ENCODE measurements around the gene GFY. TPM values are rescaled to one million over a fixed set of nuclear protein-coding genes. Genes with fewer than 3 reads are reported as not detected.

Gene GFY
- polyA plus RNA-seq, 3 donors = not detected

GRCh38 chr19:49469828-49470614 is 44.8 kb downstream of the GFY start:
- peak; percentile 59 to 82 (median 69) for DNase-seq
- Histone ChIP-seq H3K4me3 (replicated peaks in 1 of 3; ENCODE audit: low read depth in 2 of 3, low read length in 3 of 3) (no peak overlapping the region), H3K79me2 (ENCODE audit: insufficient read depth, low read length) (no peaks in the 10 kb centered on the region), H2AFZ (ENCODE audit: insufficient read depth, low read depth, low read length, poor library complexity, severe bottlenecking) (no peak overlapping the region), H3K36me3 (replicated peaks in 1 of 2; ENCODE audit: control insufficient read depth in 1 of 2, insufficient read depth in 2 of 2, low read length in 2 of 2) (peaks cover 14 to 18% of the 10 kb centered on the region in 2 donors), H3K27ac (ENCODE audit: low read depth in 1 of 2, low read length in 2 of 2) (peak overlapping the region; percentile 41 to 54), H3K27me3 (ENCODE audit: control insufficient read depth in 2 of 2, insufficient read depth in 2 of 2, low read length in 2 of 2) (no peaks in the 10 kb centered on the region), H3K4me2 (replicated peaks; ENCODE audit: extremely low read depth, low read length, poor library complexity, severe bottlenecking) (peak overlapping the region; percentile 31), H3K9me3 (replicated peaks in 1 of 2; ENCODE audit: control insufficient read depth in 1 of 2, insufficient read depth in 1 of 2, low read length in 2 of 2) (no peaks in the 10 kb centered on the region), H3K9ac (ENCODE audit: insufficient read depth, low read length, poor library complexity, severe bottlenecking) (peak overlapping the region; percentile 24), H3K4me1 (ENCODE audit: control insufficient read depth in 1 of 2, insufficient read depth in 2 of 2, low read length in 2 of 2) (peaks cover 35 to 47% of the 10 kb centered on the region in 2 donors), H4K20me1 (ENCODE audit: insufficient read depth, low read length) (no peaks in the 10 kb centered on the region)
- H3K27ac Mint-ChIP-seq = peak overlapping the region; percentile 32 to 92 (median 79)
- H3K4me3 Mint-ChIP-seq = peak overlapping the region in 1 of 2 donors; percentile 46
- intact Hi-C loops (cut with micrococcal nuclease) = loop anchor here in 1 of 2 donors (1.0 to 5.0 kb wide), 2 partner anchors 78 to 207 kb away; partner anchors contain the start of gene PRMT1
- 15% methylated on average over 16 of the region's 25 CpGs for WGBS (ENCODE audit: insufficient coverage)
- peaks cover 38% of the 10 kb centered on the region for H3K4me1 Mint-ChIP-seq
- H3K36me3 Mint-ChIP-seq = peaks cover 12 to 36% of the 10 kb centered on the region in 2 donors
- peaks cover 0 to 2% (median 0%) of the 10 kb centered on the region in 7 donors for H3K9me3 Mint-ChIP-seq
- peaks cover 2 to 6% (median 4%) of the 10 kb centered on the region in 3 donors for H3K27me3 Mint-ChIP-seq (ENCODE audit: low read depth in 3 of 3)
- TF ChIP-seq, protein P1, sequence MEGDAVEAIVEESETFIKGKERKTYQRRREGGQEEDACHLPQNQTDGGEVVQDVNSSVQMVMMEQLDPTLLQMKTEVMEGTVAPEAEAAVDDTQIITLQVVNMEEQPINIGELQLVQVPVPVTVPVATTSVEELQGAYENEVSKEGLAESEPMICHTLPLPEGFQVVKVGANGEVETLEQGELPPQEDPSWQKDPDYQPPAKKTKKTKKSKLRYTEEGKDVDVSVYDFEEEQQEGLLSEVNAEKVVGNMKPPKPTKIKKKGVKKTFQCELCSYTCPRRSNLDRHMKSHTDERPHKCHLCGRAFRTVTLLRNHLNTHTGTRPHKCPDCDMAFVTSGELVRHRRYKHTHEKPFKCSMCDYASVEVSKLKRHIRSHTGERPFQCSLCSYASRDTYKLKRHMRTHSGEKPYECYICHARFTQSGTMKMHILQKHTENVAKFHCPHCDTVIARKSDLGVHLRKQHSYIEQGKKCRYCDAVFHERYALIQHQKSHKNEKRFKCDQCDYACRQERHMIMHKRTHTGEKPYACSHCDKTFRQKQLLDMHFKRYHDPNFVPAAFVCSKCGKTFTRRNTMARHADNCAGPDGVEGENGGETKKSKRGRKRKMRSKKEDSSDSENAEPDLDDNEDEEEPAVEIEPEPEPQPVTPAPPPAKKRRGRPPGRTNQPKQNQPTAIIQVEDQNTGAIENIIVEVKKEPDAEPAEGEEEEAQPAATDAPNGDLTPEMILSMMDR (IDR thresholded peaks at IDR 0.05) = peak; percentile 60

- Histone ChIP-seq H3K4me2 (replicated peaks; ENCODE audit: extremely low read depth, low read length, poor library complexity, severe bottlenecking) (no peak overlapping the region), H3K36me3 (replicated peaks in 1 of 2; ENCODE audit: control insufficient read depth in 1 of 2, insufficient read depth in 2 of 2, low read length in 2 of 2) (peaks cover 8 to 12% of the 10 kb centered on the region in 2 donors), H3K9me3 (replicated peaks in 1 of 2; ENCODE audit: control insufficient read depth in 1 of 2, insufficient read depth in 1 of 2, low read length in 2 of 2) (no peaks in the 10 kb centered on the region), H3K79me2 (ENCODE audit: insufficient read depth, low read length) (no peaks in the 10 kb centered on the region), H4K20me1 (ENCODE audit: insufficient read depth, low read length) (no peaks in the 10 kb centered on the region), H3K9ac (ENCODE audit: insufficient read depth, low read length, poor library complexity, severe bottlenecking) (no peak overlapping the region), H3K4me3 (replicated peaks in 1 of 3; ENCODE audit: low read depth in 2 of 3, low read length in 3 of 3) (no peak overlapping the region), H3K27ac (ENCODE audit: low read depth in 1 of 2, low read length in 2 of 2) (peak overlapping the region in 1 of 2 donors; percentile 41), H2AFZ (ENCODE audit: insufficient read depth, low read depth, low read length, poor library complexity, severe bottlenecking) (no peak overlapping the region), H3K27me3 (ENCODE audit: control insufficient read depth in 2 of 2, insufficient read depth in 2 of 2, low read length in 2 of 2) (no peaks in the 10 kb centered on the region), H3K4me1 (ENCODE audit: control insufficient read depth in 1 of 2, insufficient read depth in 2 of 2, low read length in 2 of 2) (peaks cover 35 to 50% of the 10 kb centered on the region in 2 donors)
- Mint-ChIP-seq H3K27me3 (ENCODE audit: low read depth in 3 of 3) (peaks cover 2 to 12% (median 6%) of the 10 kb centered on the region in 3 donors), H3K4me1 (peaks cover 42% of the 10 kb centered on the region), H3K36me3 (peaks cover 10 to 30% of the 10 kb centered on the region in 2 donors), H3K27ac (peak overlapping the region; percentile 15 to 92 (median 75)), H3K4me3 (no peak overlapping the region), H3K9me3 (peaks cover 0 to 2% (median 0%) of the 10 kb centered on the region in 7 donors)
- intact Hi-C loops (cut with micrococcal nuclease) = loop anchor here in 1 of 2 donors (1.0 to 5.0 kb wide), 2 partner anchors 78 to 207 kb away; partner anchors contain the start of gene PRMT1
- TF ChIP-seq, protein P1 (IDR thresholded peaks at IDR 0.05) = peak; percentile 10
- DNase-seq = no peak
- WGBS (ENCODE audit: insufficient coverage) = 10% methylated on average over 3 of the region's 8 CpGs
These were observed 45.4 kb downstream of the GFY start for GRCh38 chr19:49470615-49470978.

Data from CD14-positive monocyte (primary cell).